AG08395 (cell line): ENCODE results near the gene CCDC15.
"Not testable (repeated sequence)": the region's sequence is repeated elsewhere in the genome, so short reads cannot be mapped to it uniquely, and the experiment has no call there.

Experiments used
- DNase-seq: peaks from one replicate; pipeline ENCODE4 v3.0.0; 2012; ENCODE audit warnings: mixed read lengths, low spot score

Gene CCDC15

GRCh38 chr11:124942466-124943253 lies 11.3 kb upstream of the CCDC15 start:
- DNase-seq: no peak

- no peak for DNase-seq
Observed at GRCh38 chr11:124943254-124943616, 10.8 kb upstream of the CCDC15 start.

DNA sequence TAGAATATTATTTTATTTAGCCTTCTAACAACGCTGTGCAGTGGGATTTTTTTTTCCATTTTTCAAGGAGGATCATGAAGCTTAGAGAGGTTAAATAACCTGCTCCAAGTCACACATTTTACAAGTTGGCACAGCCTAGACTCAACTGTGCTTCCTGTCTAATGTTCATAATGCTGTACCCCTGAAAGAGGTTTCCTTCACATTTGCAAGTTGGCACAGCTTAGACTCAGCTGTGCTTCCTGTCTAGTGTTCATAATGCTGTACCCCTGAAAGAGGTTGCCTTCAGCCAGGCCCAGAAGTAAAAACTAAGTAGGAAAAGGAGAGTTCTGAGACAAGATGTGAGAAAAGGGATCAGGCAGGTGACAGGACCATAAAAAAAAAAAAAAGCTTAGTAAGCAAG lies 10.3 kb upstream of the CCDC15 start:
- DNase-seq: no peak

DNA sequence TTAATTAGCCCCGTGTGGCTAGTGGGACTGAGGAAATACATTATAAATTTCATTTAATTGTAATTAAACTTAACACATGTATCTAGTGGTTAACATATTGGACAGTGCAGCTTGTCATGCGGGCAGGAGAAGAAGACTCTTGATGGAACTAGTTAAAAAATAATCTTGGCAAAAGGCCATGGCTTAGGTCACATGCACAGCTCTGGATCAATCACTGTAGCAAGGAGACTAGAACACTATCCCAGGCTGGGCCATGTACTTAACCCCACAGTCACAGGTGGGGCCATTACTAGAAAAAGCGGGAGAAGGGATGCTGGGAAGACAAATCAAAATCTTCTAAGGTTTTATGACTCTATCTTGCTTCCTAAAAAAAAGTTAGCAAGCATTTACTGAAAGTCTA lies 9.4 kb upstream of the CCDC15 start:
- no peak for DNase-seq

GRCh38 chr11:124945826-124946225 lies 8.2 kb upstream of the CCDC15 start:
- no peak for DNase-seq

GRCh38 chr11:124946735-124947141 lies 7.3 kb upstream of the CCDC15 start:
- peak; percentile 35 for DNase-seq

GRCh38 chr11:124950601-124951330 lies 3.2 kb upstream of the CCDC15 start:
- DNase-seq: no peak

DNA sequence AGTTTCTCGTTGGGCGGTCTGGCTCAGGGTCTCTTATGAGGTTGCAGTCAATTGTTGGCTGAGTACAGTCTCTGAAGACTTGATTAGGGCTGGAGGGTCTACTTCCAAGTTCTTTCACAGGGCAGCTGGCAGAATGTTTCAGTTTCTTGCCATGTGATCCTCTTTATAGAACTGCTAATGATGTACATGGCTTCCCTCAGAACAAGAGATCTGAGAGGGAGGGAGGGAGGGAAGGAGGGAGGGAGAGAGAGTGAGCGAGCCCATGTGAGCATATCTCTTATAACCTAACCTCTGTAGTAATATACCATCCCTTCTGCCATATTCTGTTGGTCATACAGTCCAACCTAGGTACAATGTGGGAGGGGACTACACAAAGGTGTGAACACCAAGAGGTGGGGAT lies 2.7 kb upstream of the CCDC15 start:
- DNase-seq: no peak

GRCh38 chr11:124954590-124954955 lies 571 bp downstream of the CCDC15 start:
- DNase-seq: no peak

DNA sequence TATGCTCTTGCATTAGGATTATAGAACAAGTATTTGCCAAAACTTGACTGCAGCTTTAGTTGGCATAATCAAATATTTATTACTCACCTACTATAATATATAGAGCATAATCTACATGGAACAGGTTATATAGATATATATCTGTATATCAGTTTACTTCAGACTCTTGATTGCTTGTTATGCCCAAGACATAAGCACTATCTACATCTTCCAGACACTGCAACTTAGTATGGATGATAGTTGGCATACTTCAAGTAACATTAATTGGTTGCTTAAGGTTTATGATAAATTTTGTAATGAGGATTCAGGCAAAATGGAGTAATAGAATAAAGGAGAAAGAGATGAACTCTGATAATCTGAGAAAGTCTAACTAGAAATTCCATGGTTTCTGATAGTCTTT lies 1.0 kb downstream of the CCDC15 start:
- DNase-seq: no peak

DNA sequence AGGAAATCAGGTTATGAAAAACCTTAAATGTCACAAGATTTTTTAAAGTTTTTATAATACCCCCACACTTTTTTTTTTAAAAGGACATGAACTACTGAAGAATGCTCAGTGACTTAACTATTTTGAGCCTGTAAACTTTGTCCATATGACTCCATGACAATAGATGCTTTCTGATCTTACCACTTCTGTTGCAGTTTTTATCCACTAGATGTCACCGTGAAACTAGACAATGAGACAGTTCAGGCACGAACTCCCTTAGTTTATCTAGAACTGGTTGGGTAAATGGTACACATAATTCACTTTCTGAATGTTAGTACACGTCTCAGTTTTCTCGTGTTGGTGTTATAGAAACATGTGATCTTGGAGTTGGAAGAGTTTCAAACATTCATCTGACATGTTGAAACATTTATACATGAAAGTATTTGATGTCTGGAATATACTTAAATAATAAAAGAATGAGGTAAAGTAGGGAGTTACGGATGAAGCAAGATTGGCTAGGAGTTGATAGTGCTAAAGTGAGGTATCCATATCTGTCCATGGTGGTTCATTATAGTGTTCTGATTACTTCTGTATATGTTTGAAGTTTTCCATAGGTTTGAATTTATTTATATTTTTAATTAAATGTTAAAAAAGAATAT lies 8.1 kb downstream of the CCDC15 start:
- DNase-seq: peak; percentile 80

DNA sequence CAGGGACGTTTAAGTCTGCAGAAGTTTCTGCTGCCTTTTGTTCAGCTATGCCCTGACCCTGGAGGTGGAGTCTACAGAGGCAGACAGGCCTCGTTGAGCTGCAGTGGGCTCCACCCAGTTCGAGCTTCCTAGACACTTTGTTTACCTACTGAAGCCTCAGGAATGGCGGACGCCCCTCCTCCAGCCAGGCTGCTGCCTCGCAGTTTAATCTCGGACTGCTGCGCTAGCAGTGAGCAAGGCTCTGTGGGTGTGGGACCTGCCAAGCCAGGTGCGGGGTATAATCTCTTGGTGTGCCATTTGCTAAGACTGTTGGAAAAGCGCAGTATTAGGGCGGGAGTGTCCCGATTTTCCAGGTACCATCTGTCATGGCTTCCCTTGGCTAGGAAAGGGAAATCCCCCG lies 14.2 kb downstream of the CCDC15 start:
- not testable (repeated sequence) for DNase-seq

GRCh38 chr11:124970925-124971324 lies 16.9 kb downstream of the CCDC15 start:
- DNase-seq: peak; percentile 43

- DNase-seq: no peak
Observed at GRCh38 chr11:124971810-124972209, 17.8 kb downstream of the CCDC15 start.

- no peak for DNase-seq
Observed at GRCh38 chr11:124976531-124976930, 22.5 kb downstream of the CCDC15 start.

DNA sequence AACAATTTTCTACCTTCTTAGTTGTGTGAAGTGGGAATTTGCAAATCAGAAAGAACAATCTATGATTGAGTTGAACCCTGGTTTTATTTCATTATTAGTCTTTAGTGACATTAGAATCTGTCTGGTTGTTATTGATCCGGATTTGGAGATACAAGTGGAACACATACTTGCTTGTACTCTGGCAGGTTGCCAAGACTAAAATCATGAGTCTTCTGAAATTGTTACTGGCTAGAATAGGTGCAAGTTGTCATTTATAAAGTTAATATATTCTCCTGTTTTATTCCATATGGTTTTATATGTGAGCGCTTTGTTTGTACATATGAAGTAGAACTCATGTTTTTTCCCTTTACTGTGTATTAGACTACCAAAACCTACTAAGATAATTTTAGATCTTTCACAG lies 23.0 kb downstream of the CCDC15 start:
- DNase-seq: no peak

DNA sequence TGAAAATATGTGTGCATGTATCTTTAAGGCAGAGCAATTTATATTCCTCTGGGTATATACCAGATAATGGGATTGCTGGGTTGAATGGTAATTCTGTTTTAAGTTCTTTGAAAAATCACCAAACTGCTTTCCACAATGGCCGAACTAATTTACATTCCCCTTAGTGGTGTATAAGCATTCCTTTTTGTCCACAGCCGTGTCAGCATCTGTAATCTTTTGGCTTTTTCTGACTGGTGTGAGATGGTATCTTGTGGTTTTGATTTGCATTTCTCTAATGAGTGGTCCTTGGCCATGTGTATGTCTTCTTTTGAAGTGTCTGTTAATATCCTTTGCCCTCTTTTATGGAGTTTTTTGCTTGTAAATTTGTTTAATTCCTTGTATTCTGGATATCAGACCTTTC lies 24.3 kb downstream of the CCDC15 start:
- no peak for DNase-seq

DNA sequence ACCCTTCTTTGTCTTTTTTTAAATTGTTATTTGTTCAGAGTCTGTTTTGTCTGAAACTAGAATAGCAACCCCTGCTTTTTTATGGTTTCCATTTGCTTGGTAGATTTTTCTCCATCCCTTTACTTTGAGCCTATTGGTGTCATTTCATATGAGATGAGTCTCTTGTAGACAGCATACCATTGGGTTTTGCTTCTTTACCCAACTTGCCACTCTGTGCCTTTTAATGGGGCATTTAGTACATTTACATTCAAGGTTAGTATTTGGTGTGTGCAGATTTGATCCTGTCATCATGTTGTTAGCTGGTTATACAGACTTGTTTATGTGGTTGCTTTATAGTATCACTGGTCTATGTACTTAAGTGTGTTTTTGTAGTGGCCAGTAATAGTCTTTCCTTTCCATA lies 28.0 kb downstream of the CCDC15 start:
- no peak for DNase-seq

GRCh38 chr11:124983674-124984511 lies 29.9 kb downstream of the CCDC15 start:
- no peak for DNase-seq

DNA sequence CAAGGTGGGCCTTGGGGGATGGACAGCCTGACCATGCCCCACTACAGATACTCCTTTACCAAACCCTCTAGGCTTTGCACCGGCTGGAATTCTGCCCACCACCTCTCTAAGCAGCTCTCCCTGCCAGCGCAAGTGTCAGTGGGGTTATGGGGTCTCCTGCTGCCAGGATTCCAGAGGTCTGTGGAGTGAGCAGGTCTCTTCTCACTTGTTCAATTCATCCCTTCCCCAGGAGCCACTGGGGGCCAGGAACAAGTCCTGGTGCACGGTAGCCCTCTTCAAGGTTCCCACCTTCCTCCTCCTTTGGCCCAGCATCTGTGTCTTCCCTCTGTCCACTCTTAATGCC lies 30.5 kb downstream of the CCDC15 start:
- no peak for DNase-seq

- no peak for DNase-seq
Observed at GRCh38 chr11:124987096-124987495, 33.1 kb downstream of the CCDC15 start.

DNA sequence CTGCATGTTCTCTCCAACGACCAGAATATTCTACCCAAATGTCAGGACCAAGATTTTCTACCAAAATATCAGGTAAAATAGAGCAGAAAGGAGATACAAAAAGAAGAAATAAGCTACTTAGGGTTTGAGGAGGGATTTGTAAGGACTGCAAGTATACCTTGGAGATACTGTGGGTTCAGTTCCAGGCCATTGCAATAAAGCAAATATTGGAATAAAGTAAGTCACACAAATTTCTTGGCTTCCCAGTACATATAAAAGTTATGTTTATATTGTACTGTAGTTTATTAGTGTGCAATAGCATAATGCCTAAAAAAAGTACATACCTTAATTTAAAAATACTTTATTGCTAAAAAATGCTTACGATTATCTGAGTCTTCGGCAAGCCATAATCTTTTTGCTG lies 34.1 kb downstream of the CCDC15 start:
- no peak for DNase-seq
